NCI-H146 (cell line): Measurements from ENCODE around the gene MCF2L.

Experiments used
- DNase-seq: peaks from one replicate; lab custom pipeline; 2025; lab: John Stamatoyannopoulos, UW

MCF2L gene

GRCh38 chr13:113083402-113084061, 114.5 kb downstream of the MCF2L start:
- no peak for DNase-seq

GRCh38 chr13:113084094-113084942, 115.3 kb downstream of the MCF2L start:
- no peak for DNase-seq

DNA sequence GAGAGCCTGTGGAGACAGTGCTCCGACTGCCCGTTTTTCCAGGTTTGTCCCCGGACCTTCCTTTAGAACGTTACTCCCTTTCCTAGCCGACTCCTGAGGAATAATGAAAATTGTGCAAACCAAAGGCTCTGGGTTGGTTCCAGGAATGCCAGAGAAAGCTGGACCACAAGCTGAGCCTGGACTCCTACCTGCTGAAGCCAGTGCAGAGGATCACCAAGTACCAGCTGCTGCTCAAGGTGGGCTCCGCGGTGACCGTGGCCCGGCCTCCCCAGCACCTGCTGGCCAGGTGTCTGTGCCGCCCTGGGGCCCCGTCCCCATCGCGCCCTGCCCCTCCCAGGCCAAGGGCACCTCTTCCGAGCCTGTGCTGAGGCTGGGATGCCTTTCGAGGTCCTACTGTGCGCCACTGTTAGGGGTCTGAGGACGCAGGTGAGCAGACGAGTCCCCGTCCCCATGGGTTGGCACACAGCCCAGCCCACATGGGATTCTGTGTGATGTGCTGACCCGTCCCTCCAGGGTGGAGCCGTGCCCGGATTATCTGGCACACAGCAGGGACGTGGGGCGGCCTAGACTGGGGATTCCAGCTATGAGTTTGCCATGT, 116.0 kb downstream of the MCF2L start:
- DNase-seq: no peak

- no peak for DNase-seq
Observed at GRCh38 chr13:113086031-113086750, 117.2 kb downstream of the MCF2L start.

- no peak for DNase-seq
Observed at GRCh38 chr13:113086991-113087922, 118.2 kb downstream of the MCF2L start.

DNA sequence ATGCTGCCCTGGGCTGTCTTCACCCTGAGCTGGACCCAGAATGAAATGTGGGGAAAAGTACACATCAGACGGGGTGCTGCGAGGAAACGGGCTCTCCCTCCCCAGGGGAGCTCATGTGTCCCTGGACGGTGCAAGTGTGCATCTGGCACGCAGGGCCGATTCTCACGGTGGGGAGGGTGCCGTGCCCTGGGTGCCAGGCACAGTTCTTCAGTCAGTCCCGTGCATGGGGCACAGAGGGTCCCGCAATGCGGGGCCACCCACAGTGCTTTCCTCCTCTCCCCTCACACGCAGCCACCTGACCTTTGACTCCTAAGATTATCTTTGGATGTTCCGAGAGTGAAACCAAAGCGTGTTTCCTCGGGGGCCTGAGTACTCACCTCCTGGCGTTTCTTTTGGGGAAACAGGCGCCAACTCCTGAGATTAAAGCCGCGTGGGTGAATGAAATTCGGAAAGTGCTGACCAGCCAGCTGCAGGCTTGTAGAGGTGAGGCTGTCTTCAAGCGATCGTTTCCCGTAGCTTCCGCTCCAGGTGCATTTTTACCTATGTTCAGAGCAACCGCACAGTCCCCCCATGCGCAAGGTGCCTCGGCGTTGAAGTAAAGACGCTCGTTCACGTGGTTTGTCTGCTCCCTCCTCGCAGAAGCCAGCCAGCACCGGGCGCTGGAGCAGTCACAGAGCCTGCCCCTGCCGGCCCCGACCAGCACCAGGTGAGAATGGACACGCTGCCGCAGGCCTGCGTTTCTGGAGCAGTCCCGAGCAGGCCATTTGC, 119.1 kb downstream of the MCF2L start:
- DNase-seq: no peak

DNA sequence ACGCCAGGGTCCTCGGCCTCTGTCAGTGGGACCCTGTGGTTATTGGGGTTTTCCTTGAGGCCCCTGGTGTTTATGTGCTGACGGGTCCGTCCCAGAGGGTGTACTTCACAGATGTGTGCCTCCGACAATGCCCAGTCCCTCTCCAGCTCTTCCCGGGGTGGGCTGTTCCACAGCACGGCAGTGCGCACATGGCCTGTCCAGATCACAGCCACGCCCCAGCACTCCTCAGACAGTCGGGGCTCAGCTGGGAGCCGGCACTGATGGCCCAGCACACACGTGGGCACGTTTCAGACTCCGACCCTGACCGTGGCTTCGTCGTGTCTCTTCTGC, 119.6 kb downstream of the MCF2L start:
- DNase-seq: no peak

DNA sequence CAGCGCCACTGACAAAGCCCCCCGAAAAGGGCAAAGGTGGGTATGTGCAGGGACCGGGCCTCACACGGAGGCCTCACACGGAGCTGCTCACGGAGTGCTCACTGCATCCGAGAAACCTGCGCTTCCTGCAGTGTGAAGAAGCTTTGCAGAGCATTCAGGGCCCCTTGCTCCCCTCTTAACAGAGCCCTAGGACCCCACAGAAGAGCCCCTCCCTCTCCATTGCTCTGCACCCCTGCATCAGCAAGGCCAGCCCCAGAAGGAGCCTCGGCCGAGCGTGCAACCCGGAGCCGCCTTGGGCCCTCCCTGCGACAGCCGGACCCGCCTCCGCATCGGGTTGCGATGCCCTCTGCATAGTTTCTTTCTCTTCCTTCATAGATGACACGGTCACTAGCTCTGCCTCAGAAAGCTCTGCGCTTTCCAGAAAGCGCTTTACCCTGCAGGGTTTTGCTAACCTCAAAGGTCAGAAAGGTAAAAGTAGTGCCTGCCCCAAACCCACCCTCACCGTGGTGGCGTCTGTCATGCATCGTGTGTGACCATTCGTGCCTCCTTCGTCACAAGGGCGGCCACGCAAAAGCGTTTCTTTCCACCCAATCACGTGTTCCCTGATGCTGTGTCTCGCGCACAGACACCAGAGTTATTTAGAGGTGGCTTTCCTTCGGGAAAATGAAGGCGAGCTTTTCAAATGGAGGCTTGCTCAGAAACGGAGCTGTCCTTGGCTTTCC, 120.8 kb downstream of the MCF2L start:
- no peak for DNase-seq

DNA sequence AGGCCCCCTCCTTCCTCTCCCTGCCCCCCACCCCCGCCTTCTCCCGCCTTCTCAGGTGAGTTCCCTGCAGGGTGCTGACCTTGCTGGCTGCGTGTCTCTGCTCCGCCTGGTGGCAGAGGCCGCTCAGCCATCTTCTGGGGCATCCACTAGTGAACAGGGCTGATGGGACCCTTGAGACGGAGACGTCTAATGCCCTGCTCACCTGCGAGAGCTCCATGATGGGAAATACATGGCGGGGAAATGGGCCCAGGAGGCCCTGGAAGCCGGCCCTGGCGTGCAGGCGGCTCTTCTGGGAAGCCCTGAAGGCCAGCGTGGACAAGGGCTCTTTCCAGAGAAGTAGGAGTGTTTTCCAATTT, 121.4 kb downstream of the MCF2L start:
- DNase-seq: no peak

GRCh38 chr13:113090806-113091205, 121.8 kb downstream of the MCF2L start:
- DNase-seq: no peak

- DNase-seq: no peak
Observed at GRCh38 chr13:113091211-113091771, 122.3 kb downstream of the MCF2L start.

GRCh38 chr13:113091891-113092775, 123.1 kb downstream of the MCF2L start:
- DNase-seq: no peak

- DNase-seq: no peak
Observed at GRCh38 chr13:113092776-113093579, 124.0 kb downstream of the MCF2L start.

GRCh38 chr13:113093580-113094409, 124.8 kb downstream of the MCF2L start:
- no peak for DNase-seq

GRCh38 chr13:113094410-113094800, 125.4 kb downstream of the MCF2L start:
- DNase-seq: no peak

DNA sequence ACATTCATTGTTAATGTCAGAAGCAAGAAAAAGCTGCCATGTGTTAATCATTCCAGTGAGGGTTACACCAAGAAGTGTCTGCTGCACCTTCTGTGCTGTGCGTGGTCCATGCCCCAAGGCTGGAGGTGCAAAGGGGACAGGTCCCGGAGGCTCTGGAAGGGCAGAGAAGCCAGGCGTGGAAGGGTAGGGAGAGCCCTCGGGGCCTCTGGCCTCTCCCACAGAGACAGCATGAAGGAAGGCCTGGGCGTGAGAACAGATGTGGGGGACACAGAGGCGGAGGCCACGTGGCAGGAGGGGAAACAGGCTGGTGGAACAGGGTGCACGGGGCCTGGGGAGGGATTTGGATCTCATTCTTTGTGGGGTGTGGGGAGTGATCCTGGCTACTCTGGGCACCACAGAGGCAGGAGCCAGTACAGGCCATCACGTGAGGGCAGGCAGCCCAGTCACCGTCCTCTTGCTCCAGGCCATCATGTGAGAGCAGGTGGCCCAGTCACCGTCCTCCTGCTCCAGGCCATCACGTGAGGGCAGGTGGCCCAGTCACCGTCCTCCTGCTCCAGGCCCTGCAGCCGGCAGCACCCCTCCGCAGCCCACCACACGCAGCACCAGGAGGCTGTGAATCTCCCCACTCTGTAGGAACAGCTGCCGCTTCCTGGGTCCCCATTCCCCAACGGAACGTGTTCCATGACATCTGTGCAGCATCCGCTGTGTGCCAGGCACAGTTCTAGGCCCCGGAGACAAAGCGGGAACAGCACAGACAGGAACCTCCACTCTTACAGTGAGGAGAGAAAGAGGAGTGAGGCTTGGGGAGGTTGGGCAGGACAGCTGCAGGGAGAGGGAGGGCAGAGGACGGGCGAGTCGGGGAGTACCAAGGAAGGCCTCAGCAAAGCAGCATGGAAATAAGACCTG, 126.4 kb downstream of the MCF2L start:
- DNase-seq: no peak
